Activated CD4-positive, alpha-beta T cell treated with anti-CD3 and anti-CD28 coated beads, Interleukin-2, amount 50 U/mL, for 48 hours (primary cell): ENCODE data around the gene RBSN.

ENCODE experiments used
- DNase-seq, 2 experiments: peaks; one replicate each; pipeline ENCODE4 v3.0.0-alpha.2; 2020

Gene RBSN

GRCh38 chr3:15099364-15100098, 583 bp upstream of the RBSN start:
- DNase-seq = peak; percentile 18 to 34

DNA sequence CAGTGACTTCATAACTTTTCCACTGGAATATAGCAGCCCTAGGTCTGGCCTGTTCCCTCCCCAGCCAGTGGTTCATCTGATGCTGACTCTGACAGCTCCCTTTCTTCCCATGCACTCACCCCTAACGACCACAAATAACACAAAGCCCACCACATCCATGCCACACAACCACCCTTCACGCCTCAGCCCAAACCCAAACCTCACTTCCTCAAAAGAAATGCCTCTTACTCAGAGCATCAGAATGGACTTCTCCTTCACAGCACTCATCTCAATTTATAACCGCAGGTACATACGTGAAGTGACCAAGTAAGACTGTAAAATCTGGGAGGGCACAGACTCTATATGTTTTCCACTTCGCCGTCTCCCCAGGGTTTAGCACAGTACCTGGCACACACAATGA, 1.1 kb downstream of the RBSN start:
- peak; percentile 47 to 56 for DNase-seq

DNA sequence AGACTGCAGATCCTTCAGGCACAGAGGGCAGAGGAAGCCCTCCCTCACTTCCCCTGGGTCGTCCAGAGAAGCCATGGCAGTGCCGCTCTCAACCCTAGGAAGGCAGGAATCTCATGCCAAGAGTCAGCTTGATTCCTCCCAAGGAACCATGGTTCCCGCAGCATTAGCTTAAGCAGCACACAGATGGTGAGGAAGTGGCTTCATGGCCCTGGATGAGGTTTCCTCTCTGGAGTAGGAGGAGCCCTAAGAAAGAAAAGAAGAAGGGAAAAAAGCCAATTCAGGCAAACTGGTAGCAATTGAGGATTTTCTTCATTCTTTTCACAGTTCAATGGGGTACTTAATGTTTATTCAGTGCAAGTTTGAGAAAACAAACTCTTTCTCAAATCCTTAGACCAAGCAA, 2.9 kb downstream of the RBSN start:
- no peak for DNase-seq

DNA sequence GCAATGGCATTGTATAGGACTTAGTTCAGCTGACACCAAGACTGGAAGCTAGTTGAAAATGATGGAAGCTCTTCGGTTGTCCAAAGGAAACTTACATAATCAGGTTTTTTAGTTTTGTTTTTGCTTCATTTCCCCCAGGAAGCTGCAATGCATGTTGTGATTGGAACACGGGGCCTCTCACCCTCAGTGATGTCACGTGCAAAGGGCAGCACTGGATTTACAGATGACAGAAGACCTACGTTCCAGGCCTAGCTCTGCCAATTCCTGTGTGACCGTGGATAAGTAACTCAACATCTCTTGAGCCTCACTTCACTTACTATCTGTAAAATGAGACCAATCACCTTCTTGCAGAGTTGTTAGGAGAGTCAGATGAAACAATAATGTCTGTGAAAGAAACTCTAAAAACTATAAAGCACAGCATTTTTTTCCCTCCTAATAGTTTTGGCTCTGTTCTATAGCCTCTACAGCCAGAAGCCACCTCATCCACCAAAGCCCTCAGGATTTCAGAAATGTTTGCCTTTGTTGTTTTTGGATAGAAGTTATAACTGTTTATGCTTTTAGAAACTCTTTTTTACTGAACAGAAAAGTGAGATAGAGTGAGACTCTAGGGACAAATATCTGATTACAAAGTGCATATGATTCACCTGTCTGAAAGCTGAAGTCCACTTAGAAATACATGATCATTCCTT, 4.6 kb downstream of the RBSN start:
- DNase-seq = no peak

GRCh38 chr3:15092686-15093085, 6.3 kb downstream of the RBSN start:
- DNase-seq = no peak

DNA sequence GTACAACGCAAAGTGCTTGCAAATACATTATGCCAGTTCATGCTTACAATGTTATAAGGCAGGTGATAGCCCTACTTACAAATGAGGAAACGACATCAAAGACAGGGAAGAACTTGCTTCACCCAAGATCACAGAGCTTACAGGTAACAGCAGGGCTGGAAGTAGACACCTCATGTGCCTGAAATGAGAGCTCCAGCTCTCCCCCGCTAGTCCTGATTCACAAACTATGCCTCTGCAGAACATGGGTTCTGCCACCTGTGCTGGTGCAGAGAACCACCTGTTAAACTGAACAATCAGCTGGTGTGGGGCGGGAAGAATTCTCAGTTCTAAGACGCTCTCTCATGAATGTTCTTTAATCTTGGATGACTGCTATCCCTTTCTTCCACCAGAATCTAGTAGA, 7.4 kb downstream of the RBSN start:
- no peak for DNase-seq

DNA sequence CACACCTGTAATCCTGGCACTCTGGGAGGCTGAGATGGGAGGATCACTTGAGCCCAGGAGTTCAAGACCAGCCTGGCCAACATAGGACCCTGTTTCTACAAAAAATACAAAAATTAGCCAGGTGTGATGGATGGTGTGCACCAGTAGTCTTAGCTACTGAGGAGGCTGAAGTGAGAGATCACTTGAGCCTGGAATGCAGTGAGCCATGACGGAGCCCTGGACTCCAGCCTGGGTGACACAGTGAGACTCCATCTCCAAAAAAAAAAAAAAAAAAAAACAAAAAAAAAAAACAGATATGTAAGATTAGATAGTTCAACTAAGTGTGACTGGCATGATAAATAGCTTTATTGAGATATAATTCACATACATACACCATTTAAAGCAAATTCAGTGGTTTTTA, 9.7 kb downstream of the RBSN start:
- DNase-seq = no peak

GRCh38 chr3:15086699-15087098, 12.2 kb downstream of the RBSN start:
- no peak for DNase-seq

- no peak for DNase-seq
Measured at GRCh38 chr3:15086263-15086662, 12.7 kb downstream of the RBSN start.

GRCh38 chr3:15083252-15083651, 15.7 kb downstream of the RBSN start:
- no peak for DNase-seq

DNA sequence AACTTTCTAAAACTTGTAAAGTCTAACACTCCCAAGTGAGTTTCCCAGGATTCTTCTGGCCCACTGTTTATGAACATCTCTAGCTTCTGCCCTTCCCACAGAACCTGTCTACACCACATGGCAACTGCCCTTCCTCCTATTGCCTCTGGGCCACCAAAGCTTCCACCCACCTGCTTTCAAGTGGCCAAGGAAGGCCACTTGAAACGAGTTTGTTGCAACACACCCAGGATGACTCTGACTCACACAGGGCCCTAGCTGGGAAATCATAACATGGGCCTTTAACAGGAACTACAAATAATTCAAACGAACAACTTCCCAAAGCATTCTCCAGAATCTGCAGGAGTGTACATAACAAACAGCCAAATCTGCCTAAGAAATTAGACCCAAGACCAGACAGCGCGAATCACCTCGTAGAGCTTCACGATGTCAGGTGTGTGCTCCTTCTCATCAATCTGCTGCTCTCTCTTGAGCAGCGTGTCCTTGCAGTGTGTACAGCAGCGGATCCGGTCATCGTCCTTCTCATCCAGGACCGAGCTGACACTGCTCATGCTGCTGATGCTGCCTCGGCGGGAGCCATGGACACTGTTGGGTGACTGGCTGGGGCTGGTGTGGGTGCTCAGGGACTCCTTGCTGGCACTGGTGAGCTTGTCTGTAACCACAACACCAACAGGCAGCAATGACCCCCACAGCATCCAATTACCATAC, 16.8 kb downstream of the RBSN start:
- no peak for DNase-seq

GRCh38 chr3:15079091-15079490, 19.9 kb downstream of the RBSN start:
- DNase-seq = no peak

- no peak for DNase-seq
Measured at GRCh38 chr3:15074500-15074899, 24.4 kb downstream of the RBSN start.

DNA sequence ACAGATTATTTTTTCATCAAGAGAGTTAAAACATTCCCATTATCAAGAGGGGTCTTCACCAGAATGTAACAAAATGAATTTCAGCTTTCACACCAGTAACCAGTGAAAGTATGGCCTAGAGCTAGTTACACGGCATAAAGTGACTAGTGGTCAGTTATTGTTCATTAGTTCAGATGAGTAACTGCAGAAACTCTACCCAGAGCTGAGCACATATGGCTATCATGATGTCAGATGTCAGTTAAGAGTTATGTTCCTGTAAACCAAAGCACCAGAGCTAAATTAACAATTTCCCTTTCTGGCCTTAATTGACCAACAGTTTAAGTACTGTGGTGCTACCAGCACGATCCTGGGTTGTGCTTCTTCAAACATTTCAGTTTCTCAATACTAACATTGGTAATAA, 27.2 kb downstream of the RBSN start:
- no peak for DNase-seq

DNA sequence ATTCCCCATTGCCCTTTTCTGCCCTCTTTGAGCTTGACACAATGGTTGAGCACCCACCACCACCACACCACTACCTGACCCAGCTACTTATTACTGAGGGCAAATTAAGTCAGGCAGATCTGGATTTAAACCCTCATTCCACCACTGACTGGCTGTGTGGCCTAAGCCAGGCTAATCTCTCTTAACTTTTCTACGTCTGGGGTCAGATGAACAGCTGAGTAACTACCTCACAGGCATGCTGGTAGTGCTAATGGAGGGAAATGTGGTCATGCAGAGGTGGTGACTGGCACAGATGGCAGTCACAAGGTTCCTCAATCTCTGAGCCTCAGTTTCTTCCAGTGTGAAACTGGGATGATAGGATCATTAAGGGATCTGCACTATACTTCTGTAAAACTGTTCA, 29.5 kb downstream of the RBSN start:
- DNase-seq = no peak

GRCh38 chr3:15066467-15066866, 32.5 kb downstream of the RBSN start:
- DNase-seq = no peak

GRCh38 chr3:15065550-15066007, 33.4 kb downstream of the RBSN start:
- DNase-seq = no peak

DNA sequence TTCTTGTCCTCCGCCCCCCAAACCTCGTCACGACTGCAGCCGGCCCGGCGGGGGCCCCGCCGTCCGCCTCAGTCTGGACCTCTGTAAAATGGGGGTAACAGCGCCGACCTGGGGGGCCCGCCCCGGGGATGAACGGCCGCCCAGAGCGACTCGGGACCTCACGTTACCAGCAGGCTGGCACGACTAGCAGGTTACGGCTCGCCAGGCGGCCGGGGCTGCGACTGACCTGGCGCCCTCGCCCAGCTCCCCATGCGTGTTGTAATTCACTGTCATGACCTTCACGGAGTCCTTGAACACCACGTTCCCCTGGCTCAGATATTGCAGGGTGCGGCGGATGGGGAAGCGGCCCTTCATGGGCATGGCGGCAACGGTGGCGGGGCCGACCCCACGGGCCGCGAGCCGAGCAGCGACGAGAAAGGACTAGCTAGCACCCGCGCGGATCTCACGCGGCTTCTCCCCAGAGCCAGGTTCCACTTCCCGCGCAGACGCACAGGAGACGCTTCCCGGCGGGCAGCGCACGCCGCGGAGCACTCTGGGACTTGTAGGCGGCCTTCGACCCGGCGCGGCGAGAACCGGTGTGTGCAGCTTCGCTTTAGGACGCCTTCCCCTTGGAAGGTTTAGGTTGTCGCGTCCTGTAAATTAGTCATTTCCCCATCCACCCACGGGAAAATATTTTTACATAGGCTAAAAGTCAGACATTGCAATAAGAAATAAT, 34.0 kb downstream of the RBSN start, which contains the start of gene MRPS25:
MRPS25 (minus strand) TSS at position 481 of the 715 bp plus-strand sequence; CDS start at position 360, 121 bp downstream.
- DNase-seq = peak; percentile 88 to 89

GRCh38 chr3:15064299-15064834, 34.6 kb downstream of the RBSN start:
- DNase-seq = peak; percentile 32 to 44

GRCh38 chr3:15063656-15064286, 35.2 kb downstream of the RBSN start:
- DNase-seq = peak in 1 of 2 experiments; percentile 5

- no peak for DNase-seq
Measured at GRCh38 chr3:15063238-15063637, 35.7 kb downstream of the RBSN start.

- no peak for DNase-seq
Measured at GRCh38 chr3:15060029-15060428, 38.9 kb downstream of the RBSN start.
